B cell (primary cell): Measurements from ENCODE around the gene ATAD3B. TPM values are rescaled to one million over a fixed set of nuclear protein-coding genes. Genes with fewer than 3 reads are reported as not detected.
"Not testable (repeated sequence)": the region's sequence is repeated elsewhere in the genome, so short reads cannot be mapped to it uniquely, and the experiment has no call there.

Source experiments
- ATAC-seq: fragments of 200-7000 bp; cut with Tn5 transposase; one replicate; pipeline ENCODE4 v1.10.0; 2021; ENCODE audit warnings: low read depth, mild to moderate bottlenecking, moderate number of reproducible peaks, moderate library complexity
- CTCF ChIA-PET: fragments of 350-600 bp; sonication (Branson Sonifier 250); formaldehyde crosslinking; loops from one replicate; lab custom pipeline; 2021; ENCODE audit warnings: antibody characterized with exemption, inconsistent platforms; lab: Charles Lee
- POLR2A ChIA-PET: fragments of 350-600 bp; sonication (Branson Sonifier 250); formaldehyde crosslinking; loops from one replicate; lab custom pipeline; 2021; ENCODE audit warnings: antibody characterized with exemption; lab: Charles Lee
- DNase-seq: peaks from one replicate; pipeline ENCODE4 v3.0.0; 2013
- H2AFZ ChIP-seq: 2 replicates; pipeline ENCODE4 v1.6.1; 2012; ENCODE audit warnings: mild to moderate bottlenecking, low read depth, low read length; ENCODE audit not compliant: insufficient read depth, poor library complexity, severe bottlenecking
- H3K27ac ChIP-seq, 2 donors: 1 replicate in 1 of 2; 2 replicates in 1 of 2; pipeline ENCODE4 v1.5.1; 2012 to 2013; ENCODE audit warnings: low read length in 2 of 2, mild to moderate bottlenecking in 2 of 2, moderate library complexity in 1 of 2
- H3K27me3 ChIP-seq, 4 experiments: fragments of 200-600 bp in 1 of 4; sonication (generic) in 1 of 4; replicated peaks in 1 of 4; 1 replicate in 2 of 4; 2 replicates in 2 of 4; pipeline versions ENCODE4 v1.6.1 to v1.7.0; 2013 to 2016; ENCODE audit warnings: low read length in 3 of 4, mild to moderate bottlenecking in 2 of 4, mixed read lengths in 1 of 4, moderate library complexity in 1 of 4; ENCODE audit not compliant: insufficient read depth in 4 of 4, control insufficient read depth in 3 of 4; ENCODE audit errors: control extremely low read depth in 1 of 4
- H3K36me3 ChIP-seq, 2 experiments: replicated peaks in 1 of 2; 1 replicate in 1 of 2; 2 replicates in 1 of 2; pipeline versions ENCODE4 v1.6.1 to v1.7.1; 2013; ENCODE audit warnings: low read length in 1 of 2; ENCODE audit not compliant: insufficient read depth in 2 of 2, control insufficient read depth in 1 of 2; ENCODE audit errors: control extremely low read depth in 1 of 2, extremely low read depth in 1 of 2
- H3K4me1 ChIP-seq, 2 donors: fragments of 200-600 bp in 1 of 2; sonication (generic) in 1 of 2; 1 replicate in 1 of 2; 2 replicates in 1 of 2; pipeline versions ENCODE4 v1.5.1 to v1.6.1; 2013 to 2017; ENCODE audit warnings: low read length in 2 of 2; ENCODE audit not compliant: control insufficient read depth in 2 of 2, insufficient read depth in 2 of 2
- H3K4me2 ChIP-seq: replicated peaks from 2 replicates; pipeline ENCODE3; 2012; ENCODE audit warnings: mild to moderate bottlenecking, low read depth, low read length; ENCODE audit not compliant: poor library complexity, severe bottlenecking
- H3K4me3 ChIP-seq, 5 experiments: fragments of 200-600 bp in 1 of 5; sonication (generic) in 1 of 5; 1 replicate in 3 of 5; 2 replicates in 2 of 5; pipeline versions ENCODE4 v1.5.1 to v1.7.0; 2011 to 2016; ENCODE audit warnings: low read length in 4 of 5, mild to moderate bottlenecking in 4 of 5, low read depth in 2 of 5, control low read depth in 1 of 5, moderate library complexity in 1 of 5; ENCODE audit not compliant: insufficient read depth in 1 of 5; ENCODE audit errors: control extremely low read depth in 1 of 5, extremely low read depth in 1 of 5
- H3K79me2 ChIP-seq: fragments of 200-600 bp; sonication (generic); one replicate; pipeline ENCODE4 v1.6.0; 2016; ENCODE audit warnings: low read length; ENCODE audit not compliant: control insufficient read depth, insufficient read depth
- H3K9ac ChIP-seq: fragments of 200-600 bp; sonication (generic); 2 replicates; pipeline ENCODE4 v1.6.1; 2017; ENCODE audit warnings: mild to moderate bottlenecking, low read length, moderate library complexity
- H3K9me3 ChIP-seq, 3 donors: one replicate each; pipeline versions ENCODE4 v1.6.1 to v1.7.1; 2013; ENCODE audit warnings: low read length in 2 of 3; ENCODE audit not compliant: control insufficient read depth in 2 of 3, insufficient read depth in 1 of 3; ENCODE audit errors: control extremely low read depth in 1 of 3
- H4K20me1 ChIP-seq: 2 replicates; pipeline ENCODE4 v1.6.0; 2012; ENCODE audit warnings: mild to moderate bottlenecking, low read length; ENCODE audit not compliant: insufficient read depth, control insufficient read depth, poor library complexity, severe bottlenecking
- H3K27ac Mint-ChIP-seq: one replicate; pipeline ENCODE4 v1.8.0; 2021; ENCODE audit warnings: mixed read lengths
- H3K27me3 Mint-ChIP-seq: one replicate; pipeline ENCODE4 v1.8.0; 2021; ENCODE audit warnings: mixed read lengths
- H3K4me1 Mint-ChIP-seq: one replicate; pipeline ENCODE4 v1.8.0; 2021; ENCODE audit warnings: mixed read lengths
- H3K4me3 Mint-ChIP-seq: one replicate; pipeline ENCODE4 v1.8.0; 2021; ENCODE audit warnings: mixed read lengths
- H3K9me3 Mint-ChIP-seq: one replicate; pipeline ENCODE4 v1.8.0; 2022; ENCODE audit warnings: mixed read lengths; ENCODE audit not compliant: insufficient read depth
- CTCF ChIP-seq: fragments of 200-600 bp; IDR thresholded peaks from one replicate; pipeline ENCODE4 v1.8.0; 2022; ENCODE audit warnings: antibody characterized with exemption, mild to moderate bottlenecking
- EZH2 ChIP-seq: IDR thresholded peaks from 2 replicates; pipeline ENCODE4 v1.6.1; 2012; ENCODE audit warnings: borderline replicate concordance, low read depth, mild to moderate bottlenecking, moderate library complexity, low read length; ENCODE audit not compliant: insufficient read depth, poor library complexity, severe bottlenecking
- WGBS: methylation state at CpG from one replicate; pipeline ENCODE4 v1.1.5; 2013; ENCODE audit warnings: missing lambda C conversion rate; ENCODE audit not compliant: insufficient coverage; 5-methylcytosine and 5-hydroxymethylcytosine counted together
- intact Hi-C: fragments of 100-400 bp; cut with micrococcal nuclease; formaldehyde crosslinking; loops from one replicate; pipeline ENCODE4 v1.10.0; 2022
- polyA plus RNA-seq: library from polyadenylated mRNA; depleted of rRNA; stranded (reverse); fragments of >200 nt; gene quantifications from 2 replicates; pipeline ENCODE4 v1.2.3, GENCODE V29; 2012
- total RNA-seq, 2 donors: library from RNA; stranded (reverse); fragments of 120-200 nt in 1 of 2; gene quantifications; 1 replicate in 1 of 2; 2 replicates in 1 of 2; pipeline versions ENCODE4 v1.2.3 to v1.2.4, GENCODE V29; 2013 to 2022

Gene ATAD3B
- total and polyA plus RNA-seq, 2 donors (not counting 1 experiment from before 2014, with no cell fraction given): 50.9 to 51.5 TPM

- no peak overlapping the region for H3K4me3 Mint-ChIP-seq
- Histone ChIP-seq H3K4me1 (no peaks in the 10 kb centered on the region), H3K36me3 (no peaks in the 10 kb centered on the region), H3K9ac (no peak overlapping the region), H2AFZ (no peak overlapping the region), H4K20me1 (no peaks in the 10 kb centered on the region), H3K27me3 (no peaks in the 10 kb centered on the region), H3K4me3 (no peak overlapping the region), H3K79me2 (no peaks in the 10 kb centered on the region), H3K4me2 (no peak overlapping the region), H3K27ac (no peak overlapping the region), H3K9me3 (no peaks in the 10 kb centered on the region)
- intact Hi-C loops: no loop called here
- DNase-seq (no peak), ATAC-seq (no peak)
- TF ChIP-seq CTCF: no peak
- TF ChIP-seq EZH2: no peak
- no peak overlapping the region for H3K27ac Mint-ChIP-seq
- H3K9me3 Mint-ChIP-seq: no peaks in the 10 kb centered on the region
- H3K4me1 Mint-ChIP-seq: no peaks in the 10 kb centered on the region
- ChIA-PET CTCF (no interaction called here), POLR2A (no interaction called here)
- H3K27me3 Mint-ChIP-seq: peaks cover 3% of the 10 kb centered on the region
- 96% methylated on average over 15 of the region's 16 CpGs for WGBS
Observed at GRCh38 chr1:1452882-1453281, 18.7 kb upstream of the ATAD3B start.

DNA sequence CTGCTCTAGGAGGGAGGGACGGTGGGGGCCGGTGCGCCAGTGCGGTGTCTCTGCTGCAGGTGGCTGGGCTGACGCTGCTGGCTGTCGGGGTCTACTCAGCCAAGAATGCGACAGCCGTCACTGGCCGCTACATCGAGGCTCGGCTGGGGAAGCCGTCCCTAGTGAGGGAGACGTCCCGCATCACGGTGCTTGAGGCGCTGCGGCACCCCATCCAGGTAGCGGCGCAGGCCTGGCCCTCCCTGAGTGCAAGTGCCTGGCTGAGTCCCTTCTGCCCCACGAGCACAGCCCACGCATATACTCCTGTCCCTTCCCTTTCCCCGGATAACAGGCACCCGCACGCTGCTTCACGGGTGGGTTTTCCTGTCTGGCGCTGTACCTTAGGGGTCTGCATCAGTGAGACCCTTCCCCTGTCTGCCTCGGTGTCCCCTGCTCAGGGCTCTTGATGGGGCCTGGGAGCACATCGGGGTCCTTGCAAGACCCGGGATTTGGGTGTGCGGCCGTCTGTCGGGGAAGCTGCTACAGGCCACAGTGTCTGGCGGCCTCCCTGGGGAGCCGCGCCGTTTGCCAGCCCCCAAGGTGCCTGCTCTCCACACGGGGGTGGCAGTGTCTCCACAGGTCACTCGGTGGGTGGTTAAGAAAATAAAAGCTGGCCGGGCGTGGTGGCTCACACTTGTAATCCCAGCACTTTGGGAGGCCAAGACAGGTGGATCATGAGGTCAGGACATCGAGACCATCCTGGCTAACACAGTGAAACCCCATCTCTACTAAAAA, 17.1 kb upstream of the ATAD3B start:
- H2AFZ ChIP-seq, CTCF ChIA-PET, H3K4me3 ChIP-seq, H3K79me2 ChIP-seq, H3K27me3 ChIP-seq, H3K27ac Mint-ChIP-seq, H3K4me1 Mint-ChIP-seq, H3K4me3 Mint-ChIP-seq, H3K9me3 Mint-ChIP-seq, POLR2A ChIA-PET, DNase-seq, H3K9ac ChIP-seq, H3K4me1 ChIP-seq, H3K9me3 ChIP-seq, H3K27me3 Mint-ChIP-seq, H3K27ac ChIP-seq, ATAC-seq, H4K20me1 ChIP-seq, intact Hi-C loops, H3K4me2 ChIP-seq, H3K36me3 ChIP-seq: not testable (repeated sequence)
- WGBS: 80% methylated on average over 26 of the region's 41 CpGs
